Erythroblast (primary cell): ENCODE data around the gene STXBP2.

Experiments
- GATA1 ChIP-seq: IDR thresholded peaks from 2 replicates; pipeline ENCODE4 v1.6.1; 2011; ENCODE audit warnings: low read depth, mild to moderate bottlenecking, control low read depth, low read length, moderate library complexity
- POLR2A ChIP-seq: IDR thresholded peaks from 2 replicates; pipeline ENCODE4 v1.6.1; 2011; ENCODE audit warnings: mild to moderate bottlenecking, low read length

- TF ChIP-seq POLR2A (no peak), GATA1 (no peak)
Observed at GRCh38 chr19:7605490-7606222, 31.3 kb upstream of the STXBP2 start.
